ENCODE measurements around the gene UGT1A1.

The UGT1A1 gene

GRCh38 chr2:233803292-233803911, 43.3 kb downstream of the UGT1A1 start:
- H3K4me3 ChIP-seq (ENCODE audit: low read depth in 1 of 2, low read length in 2 of 2): no peak overlapping the region
- H3K9ac ChIP-seq (ENCODE audit: low read depth in 1 of 2, low read length in 2 of 2): no peak overlapping the region
- H3K27me3 ChIP-seq (ENCODE audit: control insufficient read depth in 1 of 2, insufficient read depth in 2 of 2, low read length in 2 of 2): no peaks in the 10 kb centered on the region
- H3K4me1 ChIP-seq (ENCODE audit: control insufficient read depth in 1 of 2, insufficient read depth in 2 of 2, low read length in 2 of 2): no peaks in the 10 kb centered on the region
- H3K27ac ChIP-seq (ENCODE audit: low read depth, low read length): no peak overlapping the region
- no peaks in the 10 kb centered on the region for H3K36me3 ChIP-seq (ENCODE audit: control insufficient read depth in 1 of 2, insufficient read depth in 2 of 2, low read length in 2 of 2)
- no peaks in the 10 kb centered on the region for H3K9me3 ChIP-seq (ENCODE audit: control insufficient read depth in 1 of 2, low read length in 2 of 2)

GRCh38 chr2:233803994-233804393, 43.9 kb downstream of the UGT1A1 start:
- no peaks in the 10 kb centered on the region for H3K4me1 ChIP-seq (ENCODE audit: control insufficient read depth in 1 of 2, insufficient read depth in 2 of 2, low read length in 2 of 2)
- no peaks in the 10 kb centered on the region for H3K36me3 ChIP-seq (ENCODE audit: control insufficient read depth in 1 of 2, insufficient read depth in 2 of 2, low read length in 2 of 2)
- H3K27me3 ChIP-seq (ENCODE audit: control insufficient read depth in 1 of 2, insufficient read depth in 2 of 2, low read length in 2 of 2): no peaks in the 10 kb centered on the region

GRCh38 chr2:233807215-233807865, 47.3 kb downstream of the UGT1A1 start:
- Histone ChIP-seq H3K4me3 (ENCODE audit: low read depth in 1 of 2, low read length in 2 of 2) (no peak overlapping the region), H3K27me3 (ENCODE audit: control insufficient read depth in 1 of 2, insufficient read depth in 2 of 2, low read length in 2 of 2) (no peaks in the 10 kb centered on the region), H3K36me3 (ENCODE audit: control insufficient read depth in 1 of 2, insufficient read depth in 2 of 2, low read length in 2 of 2) (no peaks in the 10 kb centered on the region), H3K4me1 (ENCODE audit: control insufficient read depth in 1 of 2, insufficient read depth in 2 of 2, low read length in 2 of 2) (no peaks in the 10 kb centered on the region), H3K9ac (ENCODE audit: low read depth in 1 of 2, low read length in 2 of 2) (no peak overlapping the region), H3K9me3 (ENCODE audit: control insufficient read depth in 1 of 2, low read length in 2 of 2) (no peaks in the 10 kb centered on the region), H3K27ac (ENCODE audit: low read depth, low read length) (no peak overlapping the region)

More at GRCh38 chr2:233803994-233804393, 43.9 kb downstream of the UGT1A1 start:
- no peaks in the 10 kb centered on the region for H3K9me3 ChIP-seq (ENCODE audit: control insufficient read depth in 1 of 2, low read length in 2 of 2)
- H3K27ac ChIP-seq (ENCODE audit: low read depth, low read length): no peak overlapping the region
- no peak overlapping the region for H3K4me3 ChIP-seq (ENCODE audit: low read depth in 1 of 2, low read length in 2 of 2)
- H3K9ac ChIP-seq (ENCODE audit: low read depth in 1 of 2, low read length in 2 of 2): no peak overlapping the region

GRCh38 chr2:233807966-233808935, 48.2 kb downstream of the UGT1A1 start:
- Histone ChIP-seq H3K36me3 (ENCODE audit: control insufficient read depth in 1 of 2, insufficient read depth in 2 of 2, low read length in 2 of 2) (no peaks in the 10 kb centered on the region), H3K9me3 (ENCODE audit: control insufficient read depth in 1 of 2, low read length in 2 of 2) (no peaks in the 10 kb centered on the region), H3K4me3 (ENCODE audit: low read depth in 1 of 2, low read length in 2 of 2) (no peak overlapping the region), H3K27me3 (ENCODE audit: control insufficient read depth in 1 of 2, insufficient read depth in 2 of 2, low read length in 2 of 2) (no peaks in the 10 kb centered on the region), H3K27ac (ENCODE audit: low read depth, low read length) (no peak overlapping the region), H3K4me1 (ENCODE audit: control insufficient read depth in 1 of 2, insufficient read depth in 2 of 2, low read length in 2 of 2) (no peaks in the 10 kb centered on the region), H3K9ac (ENCODE audit: low read depth in 1 of 2, low read length in 2 of 2) (no peak overlapping the region)

GRCh38 chr2:233810385-233810784, 50.3 kb downstream of the UGT1A1 start:
- H3K9ac ChIP-seq (ENCODE audit: low read depth in 1 of 2, low read length in 2 of 2): no peak overlapping the region
- no peak overlapping the region for H3K27ac ChIP-seq (ENCODE audit: low read depth, low read length)
- no peaks in the 10 kb centered on the region for H3K9me3 ChIP-seq (ENCODE audit: control insufficient read depth in 1 of 2, low read length in 2 of 2)
- no peaks in the 10 kb centered on the region for H3K36me3 ChIP-seq (ENCODE audit: control insufficient read depth in 1 of 2, insufficient read depth in 2 of 2, low read length in 2 of 2)
- no peak overlapping the region for H3K4me3 ChIP-seq (ENCODE audit: low read depth in 1 of 2, low read length in 2 of 2)
- no peaks in the 10 kb centered on the region for H3K4me1 ChIP-seq (ENCODE audit: control insufficient read depth in 1 of 2, insufficient read depth in 2 of 2, low read length in 2 of 2)
- H3K27me3 ChIP-seq (ENCODE audit: control insufficient read depth in 1 of 2, insufficient read depth in 2 of 2, low read length in 2 of 2): peaks cover 0 to 2% of the 10 kb centered on the region in 2 donors

- no peak overlapping the region for H3K4me3 ChIP-seq (ENCODE audit: low read depth in 1 of 2, low read length in 2 of 2)
- H3K27me3 ChIP-seq (ENCODE audit: control insufficient read depth in 1 of 2, insufficient read depth in 2 of 2, low read length in 2 of 2): peaks cover 0 to 2% of the 10 kb centered on the region in 2 donors
- no peaks in the 10 kb centered on the region for H3K4me1 ChIP-seq (ENCODE audit: control insufficient read depth in 1 of 2, insufficient read depth in 2 of 2, low read length in 2 of 2)
- H3K27ac ChIP-seq (ENCODE audit: low read depth, low read length): no peak overlapping the region
- H3K36me3 ChIP-seq (ENCODE audit: control insufficient read depth in 1 of 2, insufficient read depth in 2 of 2, low read length in 2 of 2): no peaks in the 10 kb centered on the region
- no peaks in the 10 kb centered on the region for H3K9me3 ChIP-seq (ENCODE audit: control insufficient read depth in 1 of 2, low read length in 2 of 2)
- no peak overlapping the region for H3K9ac ChIP-seq (ENCODE audit: low read depth in 1 of 2, low read length in 2 of 2)
These were observed 51.0 kb downstream of the UGT1A1 start for GRCh38 chr2:233811087-233811486.

GRCh38 chr2:233811732-233812131, 51.7 kb downstream of the UGT1A1 start:
- Histone ChIP-seq H3K27me3 (ENCODE audit: control insufficient read depth in 1 of 2, insufficient read depth in 2 of 2, low read length in 2 of 2) (peaks cover 0 to 2% of the 10 kb centered on the region in 2 donors), H3K9ac (ENCODE audit: low read depth in 1 of 2, low read length in 2 of 2) (no peak overlapping the region), H3K27ac (ENCODE audit: low read depth, low read length) (no peak overlapping the region), H3K4me1 (ENCODE audit: control insufficient read depth in 1 of 2, insufficient read depth in 2 of 2, low read length in 2 of 2) (no peaks in the 10 kb centered on the region), H3K36me3 (ENCODE audit: control insufficient read depth in 1 of 2, insufficient read depth in 2 of 2, low read length in 2 of 2) (no peaks in the 10 kb centered on the region), H3K9me3 (ENCODE audit: control insufficient read depth in 1 of 2, low read length in 2 of 2) (no peaks in the 10 kb centered on the region), H3K4me3 (ENCODE audit: low read depth in 1 of 2, low read length in 2 of 2) (no peak overlapping the region)

- no peaks in the 10 kb centered on the region for H3K36me3 ChIP-seq (ENCODE audit: control insufficient read depth in 1 of 2, insufficient read depth in 2 of 2, low read length in 2 of 2)
- H3K4me1 ChIP-seq (ENCODE audit: control insufficient read depth in 1 of 2, insufficient read depth in 2 of 2, low read length in 2 of 2): peaks cover 0 to 5% of the 10 kb centered on the region in 2 donors
- no peak overlapping the region for H3K9ac ChIP-seq (ENCODE audit: low read depth in 1 of 2, low read length in 2 of 2)
- no peak overlapping the region for H3K27ac ChIP-seq (ENCODE audit: low read depth, low read length)
- H3K27me3 ChIP-seq (ENCODE audit: control insufficient read depth in 1 of 2, insufficient read depth in 2 of 2, low read length in 2 of 2): peaks cover 0 to 2% of the 10 kb centered on the region in 2 donors
- no peaks in the 10 kb centered on the region for H3K9me3 ChIP-seq (ENCODE audit: control insufficient read depth in 1 of 2, low read length in 2 of 2)
- H3K4me3 ChIP-seq (ENCODE audit: low read depth in 1 of 2, low read length in 2 of 2): no peak overlapping the region
These were observed 53.4 kb downstream of the UGT1A1 start for GRCh38 chr2:233813236-233814055.

- peaks cover 0 to 5% of the 10 kb centered on the region in 2 donors for H3K4me1 ChIP-seq (ENCODE audit: control insufficient read depth in 1 of 2, insufficient read depth in 2 of 2, low read length in 2 of 2)
These were observed 54.2 kb downstream of the UGT1A1 start for GRCh38 chr2:233814056-233814835.

More at GRCh38 chr2:233814056-233814835, 54.2 kb downstream of the UGT1A1 start:
- Histone ChIP-seq H3K9ac (ENCODE audit: low read depth in 1 of 2, low read length in 2 of 2) (no peak overlapping the region), H3K27me3 (ENCODE audit: control insufficient read depth in 1 of 2, insufficient read depth in 2 of 2, low read length in 2 of 2) (peaks cover 2 to 3% of the 10 kb centered on the region in 2 donors), H3K9me3 (ENCODE audit: control insufficient read depth in 1 of 2, low read length in 2 of 2) (no peaks in the 10 kb centered on the region), H3K36me3 (ENCODE audit: control insufficient read depth in 1 of 2, insufficient read depth in 2 of 2, low read length in 2 of 2) (no peaks in the 10 kb centered on the region), H3K4me3 (ENCODE audit: low read depth in 1 of 2, low read length in 2 of 2) (no peak overlapping the region), H3K27ac (ENCODE audit: low read depth, low read length) (no peak overlapping the region)
